OCI-LY7 (cell line): Measurements from ENCODE around the gene IKZF3. TPM values are rescaled to one million over a fixed set of nuclear protein-coding genes. Genes with fewer than 3 reads are reported as not detected.
"Not testable (repeated sequence)": the region's sequence is repeated elsewhere in the genome, so short reads cannot be mapped to it uniquely, and the experiment has no call there.

Experiments
- BruUV-seq: library from RNA; stranded (reverse); fragments of 400-500 nt; replicated peaks from 2 replicates; lab custom pipeline; 2021; lab: Mats Ljungman, UMichigan
- CTCF ChIA-PET: fragments of 300-600 bp; sonication (Branson Sonifier 250); formaldehyde crosslinking; loops from one replicate; lab custom pipeline; 2022; ENCODE audit warnings: antibody characterized with exemption; ENCODE audit not compliant: unreplicated experiment; lab: Charles Lee
- POLR2A ChIA-PET: fragments of 300-600 bp; sonication (Branson Sonifier 250); formaldehyde crosslinking; loops from one replicate; lab custom pipeline; 2022; ENCODE audit warnings: antibody characterized with exemption; lab: Charles Lee
- DNase-seq: peaks from one replicate; pipeline ENCODE4 v3.0.0-alpha.2; 2015; ENCODE audit warnings: low spot score
- H2AFZ ChIP-seq: fragments of 200-600 bp; sonication (generic), shearing (Covaris generic); 2 replicates; pipeline ENCODE4 v1.6.1; 2014; ENCODE audit warnings: mild to moderate bottlenecking, antibody characterized with exemption, low read length, moderate library complexity
- H3K27ac ChIP-seq: fragments of 200-600 bp; sonication (generic); 2 replicates; pipeline ENCODE4 v1.5.1; 2014; ENCODE audit warnings: mixed run types, low read depth, mild to moderate bottlenecking, moderate library complexity, low read length, inconsistent platforms; ENCODE audit not compliant: poor library complexity, severe bottlenecking
- H3K36me3 ChIP-seq: fragments of 200-600 bp; sonication (generic); 2 replicates; pipeline ENCODE4 v1.6.1; 2014; ENCODE audit warnings: mild to moderate bottlenecking, antibody characterized with exemption, low read length, moderate library complexity, mixed read lengths; ENCODE audit not compliant: insufficient read depth
- H3K4me1 ChIP-seq: fragments of 200-600 bp; sonication (generic); 2 replicates; pipeline ENCODE4 v1.5.1; 2014; ENCODE audit warnings: mild to moderate bottlenecking, low read length; ENCODE audit not compliant: insufficient read depth, poor library complexity, severe bottlenecking
- H3K4me2 ChIP-seq: fragments of 200-600 bp; sonication (generic); 2 replicates; pipeline ENCODE4 v1.6.1; 2014; ENCODE audit warnings: mild to moderate bottlenecking, low read length
- H3K4me3 ChIP-seq: fragments of 200-600 bp; sonication (generic); 2 replicates; pipeline ENCODE4 v1.5.1; 2014; ENCODE audit warnings: mild to moderate bottlenecking, low read depth, low read length; ENCODE audit not compliant: poor library complexity, severe bottlenecking
- H3K79me2 ChIP-seq: fragments of 200-600 bp; sonication (generic); 2 replicates; pipeline ENCODE4 v1.6.1; 2016; ENCODE audit warnings: low read depth, mild to moderate bottlenecking, low read length, moderate library complexity, mixed read lengths; ENCODE audit not compliant: insufficient read depth
- H3K9me2 ChIP-seq: fragments of 200-600 bp; sonication (generic); 2 replicates; pipeline ENCODE4 v1.6.1; 2016; ENCODE audit warnings: mild to moderate bottlenecking, low read length, mixed read lengths; ENCODE audit not compliant: insufficient read depth
- H3K9me3 ChIP-seq: fragments of 200-600 bp; sonication (generic); 2 replicates; pipeline ENCODE4 v1.6.1; 2014; ENCODE audit warnings: mild to moderate bottlenecking, mixed run types, low read length, mixed read lengths
- H4K20me1 ChIP-seq: fragments of 200-600 bp; sonication (generic); 2 replicates; pipeline ENCODE4 v1.6.1; 2014; ENCODE audit warnings: mild to moderate bottlenecking, antibody characterized with exemption, low read length, moderate library complexity, mixed read lengths; ENCODE audit not compliant: insufficient read depth
- CTCF ChIP-seq: fragments of 200-600 bp; sonication (generic); conservative IDR thresholded peaks from 2 replicates; pipeline ENCODE4 v1.5.1; 2014; ENCODE audit warnings: mild to moderate bottlenecking, antibody characterized with exemption, low read length, moderate library complexity, mixed read lengths
- EZH2phosphoT487 ChIP-seq: fragments of 200-600 bp; sonication (generic); IDR thresholded peaks from 2 replicates; pipeline ENCODE4 v1.6.1; 2018; ENCODE audit warnings: low read depth, borderline replicate concordance, mild to moderate bottlenecking, mixed run types, antibody characterized with exemption, low read length, moderate library complexity, mixed read lengths
- intact Hi-C: fragments of 100-400 bp; cut with micrococcal nuclease; formaldehyde crosslinking; loops from one replicate; pipeline ENCODE4 v1.10.0; 2022; ENCODE audit not compliant: unreplicated experiment
- total RNA-seq, 2 experiments: library from RNA; depleted of rRNA in 1 of 2; stranded (reverse); fragments of >200 nt in 1 of 2; shearing (Covaris generic) in 1 of 2; gene quantifications; 2 replicates each; pipeline ENCODE4 v1.2.3, GENCODE V29; 2014 to 2022

The IKZF3 gene
- total RNA-seq, 2 experiments from 2014 or later, result 54.7 to 134 TPM

DNA sequence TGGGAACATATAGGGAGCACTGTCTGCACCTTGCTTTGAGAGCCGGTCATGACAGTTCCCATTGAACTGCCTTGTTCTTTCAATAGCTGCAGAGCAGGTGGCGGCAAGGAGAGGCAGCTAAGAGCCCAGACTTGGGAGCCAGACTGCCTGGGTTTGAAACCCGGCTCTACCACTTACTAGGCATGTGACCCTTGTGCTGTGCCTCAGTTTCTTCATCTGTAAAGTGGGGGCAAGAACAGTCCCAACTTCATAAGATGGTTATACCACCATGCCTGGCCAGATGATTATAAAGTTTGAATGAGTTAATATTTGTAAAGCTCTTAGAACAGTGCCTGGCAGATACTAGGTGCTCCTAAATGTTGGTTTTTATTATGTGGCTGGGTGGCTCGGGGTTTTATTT, 149.9 kb downstream of the IKZF3 start:
- H2AFZ ChIP-seq, result no peak overlapping the region
- CTCF ChIA-PET, result no interaction called here
- no peaks in the 10 kb centered on the region for H3K36me3 ChIP-seq
- H3K4me3 ChIP-seq, result no peak overlapping the region
- no TSS peak for BruUV-seq
- no peaks in the 10 kb centered on the region for H3K79me2 ChIP-seq
- no peaks in the 10 kb centered on the region for H3K9me3 ChIP-seq
- no peak overlapping the region for H3K27ac ChIP-seq
- DNase-seq, result no peak
- POLR2A ChIA-PET, result no interaction called here
- H4K20me1 ChIP-seq, result no peaks in the 10 kb centered on the region
- H3K9me2 ChIP-seq, result no peaks in the 10 kb centered on the region
- H3K4me1 ChIP-seq, result no peaks in the 10 kb centered on the region
- TF ChIP-seq EZH2phosphoT487 (no peak), CTCF (no peak)
- H3K4me2 ChIP-seq, result no peak overlapping the region
- intact Hi-C loops, result no loop called here

DNA sequence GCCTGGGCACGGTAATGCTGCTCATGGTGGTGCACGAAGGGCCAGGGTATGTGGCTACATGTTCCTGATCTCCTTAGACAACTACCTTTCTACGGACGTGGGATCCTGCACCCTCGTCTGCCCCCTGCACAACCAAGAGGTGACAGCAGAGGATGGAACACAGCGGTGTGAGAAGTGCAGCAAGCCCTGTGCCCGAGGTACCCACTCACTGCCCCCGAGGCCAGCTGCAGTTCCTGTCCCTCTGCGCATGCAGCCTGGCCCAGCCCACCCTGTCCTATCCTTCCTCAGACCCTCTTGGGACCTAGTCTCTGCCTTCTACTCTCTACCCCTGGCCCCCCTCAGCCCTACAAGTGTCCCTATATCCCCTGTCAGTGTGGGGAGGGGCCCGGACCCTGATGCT, 152.3 kb downstream of the IKZF3 start:
- no peak for TF ChIP-seq CTCF
- no peak for TF ChIP-seq EZH2phosphoT487
- no peaks in the 10 kb centered on the region for H3K79me2 ChIP-seq
- H3K4me3 ChIP-seq, result no peak overlapping the region
- H3K36me3 ChIP-seq, result no peaks in the 10 kb centered on the region
- no peaks in the 10 kb centered on the region for H3K9me2 ChIP-seq
- ChIA-PET CTCF (no interaction called here), POLR2A (no interaction called here)
- DNase-seq, result no peak
- no TSS peak for BruUV-seq
- H3K4me1 ChIP-seq, result no peaks in the 10 kb centered on the region
- intact Hi-C loops, result no loop called here
- H4K20me1 ChIP-seq, result no peaks in the 10 kb centered on the region
- H3K9me3 ChIP-seq, result no peaks in the 10 kb centered on the region
- no peak overlapping the region for H2AFZ ChIP-seq
- no peak overlapping the region for H3K27ac ChIP-seq
- no peak overlapping the region for H3K4me2 ChIP-seq

DNA sequence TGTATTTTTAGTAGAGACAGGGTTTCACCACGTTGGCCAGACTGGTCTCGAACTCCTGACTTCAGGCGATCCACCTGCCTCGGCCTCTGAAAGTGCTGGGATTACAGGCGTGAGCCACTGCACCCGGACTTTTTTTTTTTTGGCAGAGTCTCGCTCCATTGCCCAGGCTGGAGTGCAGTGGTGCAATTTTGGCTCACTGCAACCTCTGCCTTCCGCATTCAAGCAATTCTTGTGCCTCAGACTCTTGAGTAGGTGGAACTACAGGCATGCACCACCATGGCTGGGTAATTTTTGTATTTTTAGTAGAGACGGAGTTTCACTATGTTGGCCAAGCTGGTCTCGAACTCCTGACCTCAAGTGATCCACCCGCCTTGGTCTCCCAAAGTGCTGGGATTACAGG, 153.0 kb downstream of the IKZF3 start:
- H3K9me3 ChIP-seq, H3K4me1 ChIP-seq, H3K4me3 ChIP-seq, H2AFZ ChIP-seq, intact Hi-C loops, H4K20me1 ChIP-seq, H3K36me3 ChIP-seq, H3K27ac ChIP-seq, H3K79me2 ChIP-seq, CTCF ChIA-PET, BruUV-seq, H3K9me2 ChIP-seq, DNase-seq, H3K4me2 ChIP-seq: not testable (repeated sequence)
- POLR2A ChIA-PET, result interaction anchor here (0.9 kb wide), 2 partner anchors 11 to 16 kb away, joined by 3 to 4 read pairs; no protein-coding TSS in a partner anchor
